A673 (cell line): Measurements from ENCODE around the gene SNORC.

ENCODE experiments used
- CTCF ChIP-seq: fragments of 300-800, 200-600 bp; sonication (generic); conservative IDR thresholded peaks from 2 replicates; pipeline ENCODE4 v1.5.1; 2017; ENCODE audit warnings: low read depth, mild to moderate bottlenecking, antibody characterized with exemption, low read length, moderate library complexity, mixed read lengths
- EZH2 ChIP-seq: fragments of 200-600 bp; sonication (generic); IDR thresholded peaks from 2 replicates; pipeline ENCODE4 v1.6.1; 2017; ENCODE audit warnings: borderline replicate concordance, low read depth, mild to moderate bottlenecking, mixed read lengths, antibody characterized with exemption, low read length; ENCODE audit not compliant: poor library complexity, severe bottlenecking

DNA sequence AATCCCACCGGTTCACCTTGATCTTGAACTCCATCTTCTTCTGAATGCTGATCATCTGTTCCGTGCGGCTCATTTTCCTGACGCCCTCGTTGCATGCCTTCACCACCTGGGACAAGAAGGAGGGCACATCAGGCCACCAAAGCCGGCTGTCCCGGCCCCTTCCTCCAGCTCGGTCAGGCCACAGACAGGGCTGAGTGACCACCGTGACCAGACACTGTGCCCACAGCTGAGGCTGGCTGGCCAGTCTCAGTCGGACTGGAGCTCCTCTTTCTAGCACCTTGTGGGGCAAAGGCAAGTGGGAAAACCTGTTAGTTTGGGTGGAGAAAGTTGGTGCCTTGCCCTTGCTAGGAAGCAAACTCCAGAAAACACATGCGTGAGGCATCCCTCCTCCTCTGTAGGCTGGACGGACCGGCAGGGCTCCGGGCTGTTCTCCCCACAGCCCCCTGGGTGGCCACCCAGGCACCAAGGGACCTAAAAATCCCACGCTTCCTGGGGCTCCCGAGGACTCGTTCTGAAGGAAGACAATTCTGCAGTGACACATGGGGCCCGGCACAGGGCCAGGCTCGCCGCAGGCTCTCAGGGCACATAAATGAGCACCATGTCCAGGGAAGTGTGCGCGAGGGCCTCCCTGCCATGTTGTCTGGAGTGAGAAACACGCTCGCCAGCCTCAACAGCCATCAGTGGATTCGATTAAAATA lies 15.3 kb downstream of the SNORC start:
- TF ChIP-seq CTCF (no peak), EZH2 (no peak)
